Adrenal gland (tissue), 12 donors: ENCODE measurements around the gene EXOC4. TPM values are rescaled to one million over a fixed set of nuclear protein-coding genes. Genes with fewer than 3 reads are reported as not detected.

Experiments used
- DNase-seq, 7 donors: peaks; one replicate each; pipeline ENCODE4 v3.0.0-alpha.2; 2019 to 2020
- H3K27ac ChIP-seq, 5 donors: fragments of 200-600 bp; sonication (generic) in 4 of 5; 1 replicate in 3 of 5; 2 replicates in 2 of 5; pipeline versions ENCODE4 v1.5.1 to v1.8.0; 2016 to 2020; ENCODE audit warnings: mild to moderate bottlenecking in 1 of 5
- H3K27me3 ChIP-seq: fragments of 200-600 bp; 2 replicates; pipeline ENCODE4 v1.8.0; 2021
- H3K36me3 ChIP-seq, 2 donors: fragments of 200-600 bp; replicated peaks in 1 of 2; 1 replicate in 1 of 2; 2 replicates in 1 of 2; pipeline versions ENCODE4 v1.5.1 to v1.8.0; 2018 to 2022
- H3K4me1 ChIP-seq, 2 donors: fragments of 200-600 bp; replicated peaks in 1 of 2; 1 replicate in 1 of 2; 2 replicates in 1 of 2; pipeline versions ENCODE4 v1.5.1 to v1.8.0; 2018 to 2021
- H3K4me3 ChIP-seq, 4 donors: fragments of 200-600 bp; sonication (generic) in 3 of 4; one replicate each; pipeline ENCODE4 v1.5.1; 2016 to 2018
- H3K9me3 ChIP-seq, 3 donors: fragments of 200-600 bp; sonication (generic) in 1 of 3; replicated peaks in 1 of 3; 1 replicate in 2 of 3; 2 replicates in 1 of 3; pipeline versions ENCODE4 v1.5.1 to v1.8.0; 2016 to 2021
- CTCF ChIP-seq, 6 experiments: fragments of 450-650 bp in 4 of 6; fragments of 200-600 bp in 2 of 6; sonication (generic) in 1 of 6; IDR thresholded peaks; 1 replicate in 5 of 6; 2 replicates in 1 of 6; pipeline versions ENCODE4 v1.5.1 to v1.8.0; 2016 to 2021; ENCODE audit warnings: antibody characterized with exemption in 6 of 6, mild to moderate bottlenecking in 2 of 6, moderate library complexity in 1 of 6
- POLR2A ChIP-seq, 2 donors: fragments of 450-650 bp; IDR thresholded peaks; one replicate each; pipeline ENCODE4 v1.6.1; 2017; ENCODE audit warnings: antibody characterized with exemption in 2 of 2, mild to moderate bottlenecking in 2 of 2, moderate library complexity in 1 of 2
- WGBS, 4 donors: extraction: QIAGEN DNeasy Blood & Tissue Kit in 2 of 4; methylation state at CpG; one replicate each; pipeline versions ENCODE4 v1.1.5 to v1.1.7; 2013 to 2017; 5-methylcytosine and 5-hydroxymethylcytosine counted together
- intact Hi-C, 2 donors: fragments of 100-400 bp; cut with DNase I; formaldehyde crosslinking; loops; one replicate each; pipeline versions ENCODE4 v1.14.1 to v1.15.0; 2022 to 2023
- polyA plus RNA-seq, 3 donors: library from polyadenylated mRNA; stranded (reverse); fragments of 200-250 nt in 2 of 3; fragments of 350-450 nt in 1 of 3; fragmentation: Illumina TruSeq in 1 of 3; extraction: RNeasy Lipid Tissue Mini Kit (QIAGEN cat#74804) in 1 of 3; gene quantifications; one replicate each; pipeline ENCODE4 v1.2.3, GENCODE V29; 2013 to 2014
- total RNA-seq, 9 donors: library from RNA; depleted of rRNA in 4 of 9; stranded (reverse); fragments of >200 nt in 4 of 9; fragments of 120-200 nt in 1 of 9; fragmentation: NEBNext Ultra II Directional in 1 of 9; extraction: Animal tissue kit (Norgen Biotek cat#: 25700) in 1 of 9; gene quantifications; one replicate each; pipeline versions ENCODE4 v1.1.0 to v1.2.4, GENCODE V29; 2013 to 2023
- donor health status: healthy with polysubstance abuse.
- donor health status: Bipolar disorder and iron deficiency.
- donor health status: DM: yes; HTN: yes; CAD: no.
- donor health status: DM: no; HTN: no; CAD: no.
- donor health status: DM: no; HTN: no; CAD: no.
- donor health status: DM: yes; HTN: yes; CAD: no.

EXOC4 gene
- total and polyA plus RNA-seq, 12 donors = 12.5 to 93.8 (median 67.4) TPM

- Histone ChIP-seq H3K27ac (no peak overlapping the region), H3K4me1 (peaks cover 0 to 8% of the 10 kb centered on the region in 2 donors), H3K9me3 (no peaks in the 10 kb centered on the region), H3K27me3 (no peaks in the 10 kb centered on the region), H3K36me3 (no peaks in the 10 kb centered on the region), H3K4me3 (no peak overlapping the region)
- WGBS, 4 donors = 51 to 64% (median 57%) methylated on average over 2 of the region's 2 CpGs
- no peak for DNase-seq
- TF ChIP-seq CTCF (IDR thresholded peaks at IDR 0.05) (no peak), POLR2A (IDR thresholded peaks at IDR 0.05) (no peak)
- intact Hi-C loops = no loop called here
Observed at GRCh38 chr7:133957845-133958244, 705.0 kb downstream of the EXOC4 start.

- Histone ChIP-seq H3K27ac (no peak overlapping the region), H3K36me3 (no peaks in the 10 kb centered on the region), H3K4me1 (peaks cover 0 to 8% of the 10 kb centered on the region in 2 donors), H3K27me3 (no peaks in the 10 kb centered on the region), H3K4me3 (no peak overlapping the region), H3K9me3 (no peaks in the 10 kb centered on the region)
- 90 to 100% (median 96%) methylated on average over 1 of the region's 1 CpG for WGBS, 4 donors
- DNase-seq = no peak
- intact Hi-C loops = no loop called here
- TF ChIP-seq CTCF (IDR thresholded peaks at IDR 0.05) (no peak), POLR2A (IDR thresholded peaks at IDR 0.05) (no peak)
Observed at GRCh38 chr7:133958822-133959221, 705.9 kb downstream of the EXOC4 start.

- no peak for TF ChIP-seq CTCF (IDR thresholded peaks at IDR 0.05)
- TF ChIP-seq POLR2A (IDR thresholded peaks at IDR 0.05) = no peak
- 89 to 98% (median 94%) methylated on average over 2 of the region's 2 CpGs for WGBS, 4 donors
- intact Hi-C loops = no loop called here
Observed at GRCh38 chr7:133959505-133959904, 706.6 kb downstream of the EXOC4 start.

GRCh38 chr7:133961724-133962123, 708.8 kb downstream of the EXOC4 start:
- Histone ChIP-seq H3K4me3 (no peak overlapping the region), H3K27ac (no peak overlapping the region), H3K27me3 (no peaks in the 10 kb centered on the region), H3K36me3 (no peaks in the 10 kb centered on the region), H3K4me1 (peaks cover 0 to 8% of the 10 kb centered on the region in 2 donors), H3K9me3 (no peaks in the 10 kb centered on the region)
- TF ChIP-seq CTCF (IDR thresholded peaks at IDR 0.05) (no peak), POLR2A (IDR thresholded peaks at IDR 0.05) (no peak)
- intact Hi-C loops = no loop called here
- WGBS, 4 donors = 91 to 94% (median 93%) methylated on average over 3 of the region's 3 CpGs
- no peak for DNase-seq

More at GRCh38 chr7:133959505-133959904, 706.6 kb downstream of the EXOC4 start:
- Histone ChIP-seq H3K9me3 (no peaks in the 10 kb centered on the region), H3K4me1 (peaks cover 0 to 8% of the 10 kb centered on the region in 2 donors), H3K36me3 (no peaks in the 10 kb centered on the region), H3K4me3 (no peak overlapping the region), H3K27ac (no peak overlapping the region), H3K27me3 (no peaks in the 10 kb centered on the region)
- DNase-seq = no peak
